Sigmoid colon (tissue), 4 donors: ENCODE results near the gene FAM174C.

Experiments
- CTCF ChIP-seq, 4 experiments: fragments of 450-650 bp in 3 of 4; fragments of 200-600 bp in 1 of 4; IDR thresholded peaks; one replicate each; pipeline ENCODE4 v1.5.1; 2016 to 2019; ENCODE audit warnings: antibody characterized with exemption in 4 of 4, mild to moderate bottlenecking in 3 of 4, moderate library complexity in 2 of 4
- POLR2A ChIP-seq, 2 donors: fragments of 450-650 bp; IDR thresholded peaks; one replicate each; pipeline ENCODE4 v1.6.1; 2016; ENCODE audit warnings: antibody characterized with exemption in 2 of 2, mild to moderate bottlenecking in 2 of 2, moderate library complexity in 2 of 2
- POLR2AphosphoS5 ChIP-seq, 4 donors: sonication (generic); formaldehyde crosslinking; IDR thresholded peaks; one replicate each; pipeline ENCODE4 v1.6.1; 2017; ENCODE audit warnings: antibody characterized with exemption in 4 of 4

GRCh38 chr19:1311543-1312091 lies 36.3 kb downstream of the FAM174C start:
- TF ChIP-seq CTCF (IDR thresholded peaks at IDR 0.05) (no peak), POLR2AphosphoS5 (IDR thresholded peaks at IDR 0.05) (no peak), POLR2A (IDR thresholded peaks at IDR 0.05) (no peak)
